ENCODE data around the gene ZBTB38. TPM values are rescaled to one million over a fixed set of nuclear protein-coding genes. Genes with fewer than 3 reads are reported as not detected.

Gene ZBTB38
- total RNA-seq, 2 donors from 2014 or later = 33.3 to 45.6 TPM

Other genes with a start within 250 kb of the ZBTB38 start
- 10 to 100 TPM in 1 of 2 donors, 1 to 10 TPM in 1; 5.7 to 11.4 TPM for gene PXYLP1, start 136.7 kb upstream of the ZBTB38 start, total RNA-seq
- gene RASA2, start 118.5 kb downstream of the ZBTB38 start, total RNA-seq = 10 to 100 TPM; 36.6 to 41.1 TPM